ENCODE results near the gene GALNTL6.
"Not testable (repeated sequence)": the region's sequence is repeated elsewhere in the genome, so short reads cannot be mapped to it uniquely, and the experiment has no call there.

Gene GALNTL6

GRCh38 chr4:173019664-173020063 is 1206.5 kb downstream of the GALNTL6 start:
- DNase-seq (ENCODE audit: low spot score): no peak

DNA sequence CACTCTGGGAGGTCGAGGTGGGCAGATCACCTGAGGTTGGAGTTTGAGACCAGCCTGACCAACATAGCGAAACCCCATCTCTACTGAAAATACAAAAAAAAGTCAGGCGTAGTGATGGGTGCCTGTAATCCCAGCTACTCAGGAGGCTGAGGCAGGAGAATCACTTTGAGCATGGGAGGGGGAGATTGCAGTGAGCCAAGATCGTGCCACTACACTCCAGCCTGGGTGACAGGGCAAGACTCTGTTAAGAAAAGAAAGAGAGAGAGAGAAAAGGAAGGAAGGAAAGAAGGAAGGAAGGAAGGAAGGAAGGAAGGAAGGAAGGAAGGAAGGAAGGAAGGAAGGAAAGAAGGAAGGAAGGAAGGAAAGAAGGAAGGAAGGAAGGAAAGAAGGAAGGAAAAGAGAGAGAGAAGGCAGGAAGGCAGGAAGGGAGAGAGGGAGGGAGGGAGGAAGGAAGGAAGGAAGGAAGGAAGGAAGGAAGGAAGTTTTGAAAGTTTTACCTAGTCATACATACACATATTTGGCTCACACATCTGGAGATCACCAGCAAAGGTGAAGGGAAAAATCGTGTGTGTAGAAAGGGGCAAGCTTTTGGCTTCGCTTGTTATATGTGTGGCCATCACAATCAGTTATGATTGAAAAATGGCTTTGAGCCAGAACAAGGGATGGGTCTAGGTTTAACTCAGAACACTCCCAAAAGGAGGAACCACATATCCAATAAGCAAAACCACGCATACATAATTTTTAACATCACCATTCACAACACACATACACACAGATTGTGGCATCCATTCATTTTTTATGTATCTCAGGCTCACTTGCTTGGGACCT is 1208.8 kb downstream of the GALNTL6 start:
- not testable (repeated sequence) for DNase-seq (ENCODE audit: low spot score)

- no peak for DNase-seq (ENCODE audit: low spot score)
Measured at GRCh38 chr4:173024203-173024602, 1211.0 kb downstream of the GALNTL6 start.

- DNase-seq (ENCODE audit: low spot score): peak; percentile 36
Measured at GRCh38 chr4:173025131-173025530, 1211.9 kb downstream of the GALNTL6 start.

DNA sequence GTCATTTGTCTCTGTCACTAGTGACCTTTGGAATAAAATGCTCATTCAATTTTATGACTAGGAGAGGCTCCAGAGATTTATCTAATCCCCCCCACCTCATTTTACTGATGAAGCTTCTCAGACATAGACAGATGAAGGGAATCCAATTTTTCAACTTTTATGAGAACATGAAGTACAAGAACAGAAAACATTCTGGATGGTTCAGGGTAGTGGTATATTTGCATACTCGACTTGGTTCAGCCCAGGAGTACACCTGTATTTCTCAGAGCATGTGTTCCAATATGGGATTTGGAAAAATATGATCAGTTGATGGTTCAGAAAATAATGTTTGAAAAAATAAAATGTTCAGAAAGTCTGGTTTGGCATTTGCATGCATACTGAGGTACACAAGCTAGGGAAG is 1224.0 kb downstream of the GALNTL6 start:
- DNase-seq (ENCODE audit: low spot score): no peak

- no peak for DNase-seq (ENCODE audit: low spot score)
Measured at GRCh38 chr4:173038192-173038896, 1225.1 kb downstream of the GALNTL6 start.

DNA sequence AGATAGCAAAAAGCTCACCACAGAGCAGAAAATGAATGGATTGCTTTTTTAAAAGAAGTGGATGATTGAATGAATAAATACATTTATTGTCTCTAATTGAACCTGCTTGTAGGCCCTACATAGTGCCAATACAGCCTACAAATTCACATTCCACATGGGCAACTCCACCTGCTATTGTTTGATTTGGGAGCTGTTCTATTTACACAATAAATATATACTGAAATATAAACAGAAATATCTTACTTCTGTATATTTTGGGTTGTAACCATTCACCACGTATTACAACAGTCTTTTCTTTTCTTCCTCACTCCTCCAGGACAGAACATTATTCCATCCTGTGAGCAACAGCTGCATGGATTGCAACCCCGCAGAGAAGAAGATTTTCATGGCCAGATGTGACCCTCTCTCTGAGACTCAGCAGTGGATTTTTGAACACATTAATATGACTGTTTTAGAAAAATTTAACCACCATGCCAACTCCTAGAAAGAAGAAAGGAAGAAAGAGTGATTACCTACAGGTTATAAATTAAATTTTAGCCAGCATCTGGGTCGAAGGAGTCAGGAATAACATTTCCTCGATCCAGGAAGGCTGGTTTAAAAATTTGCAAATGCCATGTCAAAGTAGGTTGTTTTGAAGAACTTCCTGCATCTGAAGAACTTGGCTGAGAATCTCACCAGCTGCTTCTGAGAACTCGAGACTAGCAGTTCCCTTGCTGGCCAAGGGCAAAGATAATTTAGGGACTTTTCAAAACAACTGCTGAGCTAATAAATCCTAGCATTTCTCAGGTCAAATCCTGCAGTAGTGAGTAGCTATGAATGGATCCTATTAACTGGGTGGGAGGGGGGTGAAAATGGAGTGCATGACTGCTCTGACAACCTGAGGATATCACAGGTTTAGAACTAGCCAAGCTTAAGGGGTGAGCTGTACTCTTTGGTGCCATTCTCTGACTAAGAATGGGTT is 1226.7 kb downstream of the GALNTL6 start:
- DNase-seq (ENCODE audit: low spot score): no peak

DNA sequence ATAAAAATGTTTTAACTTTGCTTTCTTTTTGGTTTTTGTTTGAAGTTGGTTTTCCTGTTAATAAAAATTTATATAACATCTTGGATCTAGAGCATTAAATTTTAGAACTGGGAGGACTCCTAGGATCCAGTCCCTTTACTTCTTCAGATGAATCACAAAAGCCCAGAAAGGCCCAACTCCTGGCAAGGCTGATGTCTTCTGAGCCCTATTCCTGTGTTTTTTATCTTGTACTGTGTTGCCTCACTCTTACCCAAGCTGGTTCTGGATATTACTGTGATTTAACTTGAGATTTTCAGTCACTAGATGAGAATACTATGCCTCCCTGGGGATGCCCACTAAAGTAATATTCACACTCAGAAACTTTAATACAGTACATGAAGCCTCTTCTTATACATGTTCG is 1228.3 kb downstream of the GALNTL6 start:
- DNase-seq (ENCODE audit: low spot score): no peak

DNA sequence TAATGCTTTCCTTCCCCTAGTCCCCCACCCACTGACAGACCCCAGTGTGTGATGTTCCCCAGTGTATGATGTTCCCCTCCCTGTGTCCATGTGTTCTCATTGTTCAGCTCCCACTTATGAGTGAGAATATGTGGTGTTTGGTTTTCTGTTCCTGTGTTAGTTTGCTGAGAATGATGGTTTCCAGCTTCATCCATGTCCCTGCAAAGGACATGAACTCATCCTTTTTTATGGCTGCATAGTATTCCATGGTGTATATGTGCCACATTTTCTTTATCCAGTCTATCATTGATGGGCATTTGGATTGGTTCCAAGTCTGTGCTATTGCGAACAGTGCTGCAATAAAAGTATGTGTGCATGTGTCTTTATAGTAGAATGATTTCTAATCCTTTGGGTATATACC is 1228.9 kb downstream of the GALNTL6 start:
- DNase-seq (ENCODE audit: low spot score): not testable (repeated sequence)

GRCh38 chr4:173044340-173044739 is 1231.1 kb downstream of the GALNTL6 start:
- no peak for DNase-seq (ENCODE audit: low spot score)

- DNase-seq (ENCODE audit: low spot score): no peak
Measured at GRCh38 chr4:173045571-173045970, 1232.4 kb downstream of the GALNTL6 start.

DNA sequence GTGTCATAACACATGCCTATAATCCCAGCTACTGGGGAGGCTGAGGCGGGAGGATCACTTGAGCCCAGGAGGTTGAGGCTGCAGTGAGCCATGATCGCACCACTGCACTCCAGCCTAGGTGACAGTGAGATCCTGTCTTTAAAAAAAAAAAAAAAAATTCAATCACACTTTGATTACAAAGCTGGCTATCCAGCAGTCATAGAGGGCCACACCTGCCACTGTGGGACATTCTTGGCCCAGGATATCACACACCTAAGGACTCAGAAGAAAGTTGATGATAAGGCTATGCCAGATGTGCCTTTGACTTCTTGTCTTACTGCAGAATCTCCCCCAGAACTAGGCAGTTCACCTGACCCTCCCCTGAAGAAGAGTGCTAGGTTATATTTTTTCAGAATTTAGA is 1232.9 kb downstream of the GALNTL6 start:
- no peak for DNase-seq (ENCODE audit: low spot score)

DNA sequence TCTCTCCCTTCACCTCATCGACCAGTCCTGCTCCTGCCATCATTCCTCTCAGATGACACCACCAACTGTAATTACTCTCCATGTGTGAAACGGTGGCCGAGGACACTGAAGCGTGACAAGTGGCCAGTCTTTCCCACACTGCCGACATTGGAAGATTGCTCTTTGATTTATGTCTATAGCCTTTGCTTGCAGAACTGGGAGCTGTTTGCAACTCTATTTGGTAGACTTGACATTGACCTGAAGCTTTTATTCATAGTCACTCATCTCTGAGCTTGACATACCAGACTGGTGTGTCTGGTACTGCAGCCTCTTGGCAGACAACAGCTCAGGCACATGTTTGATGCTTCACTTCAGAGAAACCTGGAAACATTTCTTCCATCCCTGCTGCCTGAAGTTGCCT is 1233.6 kb downstream of the GALNTL6 start:
- no peak for DNase-seq (ENCODE audit: low spot score)

- DNase-seq (ENCODE audit: low spot score): no peak
Measured at GRCh38 chr4:173051232-173051631, 1238.0 kb downstream of the GALNTL6 start.

GRCh38 chr4:173051716-173052115 is 1238.5 kb downstream of the GALNTL6 start:
- DNase-seq (ENCODE audit: low spot score): no peak

- DNase-seq (ENCODE audit: low spot score): no peak
Measured at GRCh38 chr4:173052439-173052838, 1239.2 kb downstream of the GALNTL6 start.

- no peak for DNase-seq (ENCODE audit: low spot score)
Measured at GRCh38 chr4:173056271-173056670, 1243.1 kb downstream of the GALNTL6 start.

GRCh38 chr4:173056710-173057109 is 1243.5 kb downstream of the GALNTL6 start:
- DNase-seq (ENCODE audit: low spot score): no peak

GRCh38 chr4:173057442-173057841 is 1244.2 kb downstream of the GALNTL6 start:
- no peak for DNase-seq (ENCODE audit: low spot score)

DNA sequence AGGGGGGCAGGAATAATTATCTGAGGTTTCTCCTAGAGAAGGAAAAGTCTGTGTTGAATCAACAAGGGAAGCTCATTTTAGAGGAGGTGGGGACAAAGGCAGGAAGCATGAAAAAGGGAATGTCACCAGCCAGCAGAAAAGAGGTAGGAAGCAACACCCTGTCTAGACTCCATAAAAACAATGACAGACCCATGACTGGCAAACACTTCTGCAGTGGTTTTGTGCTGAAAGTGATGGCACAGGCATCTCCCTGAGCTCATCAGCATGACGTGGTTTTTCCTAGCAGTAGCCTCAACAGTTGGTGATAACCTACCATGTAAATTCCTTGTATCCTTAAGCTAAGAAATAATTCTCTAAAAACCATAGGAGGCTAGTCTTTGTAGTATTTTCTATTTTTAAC is 1244.7 kb downstream of the GALNTL6 start:
- no peak for DNase-seq (ENCODE audit: low spot score)

- DNase-seq (ENCODE audit: low spot score): no peak
Measured at GRCh38 chr4:173061160-173061559, 1248.0 kb downstream of the GALNTL6 start.

- no peak for DNase-seq (ENCODE audit: low spot score)
Measured at GRCh38 chr4:173073939-173074500, 1260.8 kb downstream of the GALNTL6 start.

Data from CD4-positive, alpha-beta T cell treated with Interleukin-2 at 100 ng/mL for 4 hours (primary cell).